ENCODE data around the gene PCDHB4. TPM values are rescaled to one million over a fixed set of nuclear protein-coding genes. Genes with fewer than 3 reads are reported as not detected.
"Not testable (repeated sequence)": the region's sequence is repeated elsewhere in the genome, so short reads cannot be mapped to it uniquely, and the experiment has no call there.

PCDHB4 gene
- total and polyA plus RNA-seq, 7 donors: 0.31 to 2.0 (median 0.80) TPM

DNA sequence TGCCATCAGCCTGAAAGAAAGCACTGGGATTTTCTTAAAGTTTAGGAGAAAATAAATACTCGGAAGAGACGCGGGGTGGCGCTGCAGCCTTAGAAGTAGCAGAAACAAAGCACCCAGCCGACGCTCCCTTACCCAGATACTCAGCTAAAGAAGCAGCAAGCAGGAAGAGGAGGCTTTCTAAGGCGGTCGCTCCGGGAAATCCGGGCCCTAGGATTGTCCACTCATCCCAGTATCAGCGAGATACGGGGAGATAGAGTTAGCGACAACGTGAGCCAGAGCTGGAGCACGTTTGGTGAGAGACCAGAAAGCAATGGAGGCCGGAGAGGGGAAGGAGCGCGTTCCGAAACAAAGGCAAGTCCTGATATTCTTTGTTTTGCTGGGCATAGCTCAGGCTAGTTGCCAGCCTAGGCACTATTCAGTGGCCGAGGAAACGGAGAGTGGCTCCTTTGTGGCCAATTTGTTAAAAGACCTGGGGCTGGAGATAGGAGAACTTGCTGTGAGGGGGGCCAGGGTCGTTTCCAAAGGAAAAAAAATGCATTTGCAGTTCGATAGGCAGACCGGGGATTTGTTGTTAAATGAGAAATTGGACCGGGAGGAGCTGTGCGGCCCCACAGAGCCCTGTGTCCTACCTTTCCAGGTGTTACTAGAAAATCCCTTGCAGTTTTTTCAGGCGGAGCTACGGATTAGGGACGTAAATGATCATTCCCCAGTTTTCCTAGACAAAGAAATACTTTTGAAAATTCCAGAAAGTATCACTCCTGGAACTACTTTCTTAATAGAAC, 26.9 kb upstream of the PCDHB4 start, which contains the start of gene PCDHB2:
PCDHB2 (plus strand) TSS at position 135 of the 782 bp plus-strand sequence; CDS start at position 311, 176 bp downstream.
- Histone ChIP-seq H3K27me3 (ENCODE audit: insufficient read depth in 3 of 3, low read length in 2 of 3) (peaks cover 0 to 23% (median 11%) of the 10 kb centered on the region in 3 donors), H3K36me3 (ENCODE audit: insufficient read depth in 1 of 2, low read depth in 1 of 2) (no peaks in the 10 kb centered on the region), H3K4me1 (no peaks in the 10 kb centered on the region), H3K9me3 (peaks cover 17% of the 10 kb centered on the region), H3K4me3 (peak within 1 kb of the TSS; percentile 55), H3K27ac (no peak within 1 kb of the TSS)
- TF ChIP-seq CTCF (IDR thresholded peaks at IDR 0.05): peak; percentile 25
- DNase-seq: peak; percentile 39 to 53
- intact Hi-C loops (cut with DNase I): loop anchor here in 1 of 2 donors (10.0 kb wide), 1 partner anchor 470 kb away; no protein-coding TSS in a partner anchor
- 12 to 14% (median 13%) methylated on average over 29 of the region's 29 CpGs for WGBS, 3 donors
- ATAC-seq: peak in 3 of 4 donors; percentile 39 to 62 (median 46)

- Histone ChIP-seq H3K27ac (no peak overlapping the region), H3K9me3 (peaks cover 17% of the 10 kb centered on the region), H3K4me1 (no peaks in the 10 kb centered on the region), H3K27me3 (ENCODE audit: insufficient read depth in 3 of 3, low read length in 2 of 3) (peaks cover 0 to 26% (median 11%) of the 10 kb centered on the region in 3 donors), H3K4me3 (peak overlapping the region; percentile 55), H3K36me3 (ENCODE audit: insufficient read depth in 1 of 2, low read depth in 1 of 2) (no peaks in the 10 kb centered on the region)
- 34 to 48% (median 35%) methylated on average over 12 of the region's 12 CpGs for WGBS, 3 donors
- ATAC-seq (no peak), DNase-seq (no peak)
- TF ChIP-seq CTCF (IDR thresholded peaks at IDR 0.05): no peak
- intact Hi-C loops (cut with DNase I): loop anchor here in 1 of 2 donors (10.0 kb wide), 1 partner anchor 470 kb away; no protein-coding TSS in a partner anchor
Observed at GRCh38 chr5:141095263-141095641, 26.4 kb upstream of the PCDHB4 start.

DNA sequence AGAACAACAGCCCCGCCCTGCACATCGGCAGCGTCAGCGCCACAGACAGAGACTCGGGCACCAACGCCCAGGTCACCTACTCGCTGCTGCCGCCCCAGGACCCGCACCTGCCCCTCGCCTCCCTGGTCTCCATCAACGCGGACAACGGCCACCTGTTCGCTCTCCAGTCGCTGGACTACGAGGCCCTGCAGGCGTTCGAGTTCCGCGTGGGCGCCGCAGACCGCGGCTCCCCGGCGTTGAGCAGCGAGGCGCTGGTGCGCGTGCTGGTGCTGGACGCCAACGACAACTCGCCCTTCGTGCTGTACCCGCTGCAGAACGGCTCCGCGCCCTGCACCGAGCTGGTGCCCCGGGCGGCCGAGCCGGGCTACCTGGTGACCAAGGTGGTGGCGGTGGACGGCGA, 25.4 kb upstream of the PCDHB4 start:
- 33 to 39% (median 39%) methylated on average over 23 to 29 of the region's 46 CpGs for WGBS, 3 donors
- not testable (repeated sequence) for H3K9me3 ChIP-seq

DNA sequence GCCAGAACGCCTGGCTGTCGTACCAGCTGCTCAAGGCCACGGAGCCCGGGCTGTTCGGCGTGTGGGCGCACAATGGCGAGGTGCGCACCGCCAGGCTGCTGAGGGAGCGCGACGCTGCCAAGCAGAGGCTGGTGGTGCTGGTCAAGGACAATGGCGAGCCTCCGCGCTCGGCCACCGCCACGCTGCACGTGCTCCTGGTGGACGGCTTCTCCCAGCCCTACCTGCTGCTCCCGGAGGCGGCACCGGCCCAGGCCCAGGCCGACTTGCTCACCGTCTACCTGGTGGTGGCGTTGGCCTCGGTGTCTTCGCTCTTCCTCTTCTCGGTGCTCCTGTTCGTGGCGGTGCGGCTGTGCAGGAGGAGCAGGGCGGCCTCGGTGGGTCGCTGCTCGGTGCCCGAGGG, 25.0 kb upstream of the PCDHB4 start:
- not testable (repeated sequence) for H3K36me3 ChIP-seq (ENCODE audit: insufficient read depth in 1 of 2, low read depth in 1 of 2); H3K9me3 ChIP-seq; ATAC-seq; H3K4me3 ChIP-seq; DNase-seq; H3K27ac ChIP-seq; H3K4me1 ChIP-seq
- WGBS, 3 donors: 30 to 40% (median 34%) methylated on average over 15 to 34 of the region's 38 CpGs
- intact Hi-C loops (cut with DNase I): loop anchor here in 1 of 2 donors (10.0 kb wide), 1 partner anchor 468 kb away; no protein-coding TSS in a partner anchor
- peaks cover 0 to 30% (median 12%) of the 10 kb centered on the region in 3 donors for H3K27me3 ChIP-seq (ENCODE audit: insufficient read depth in 3 of 3, low read length in 2 of 3)

More for the DNA sequence above, 25.4 kb upstream of the PCDHB4 start:
- H3K36me3 ChIP-seq (ENCODE audit: insufficient read depth in 1 of 2, low read depth in 1 of 2); H3K27ac ChIP-seq; ATAC-seq; DNase-seq; H3K4me3 ChIP-seq; H3K4me1 ChIP-seq: not testable (repeated sequence)
- H3K27me3 ChIP-seq (ENCODE audit: insufficient read depth in 3 of 3, low read length in 2 of 3): peaks cover 0 to 30% (median 12%) of the 10 kb centered on the region in 3 donors
- intact Hi-C loops (cut with DNase I): loop anchor here in 1 of 2 donors (10.0 kb wide), 1 partner anchor 469 kb away; no protein-coding TSS in a partner anchor

- H3K36me3 ChIP-seq (ENCODE audit: insufficient read depth in 1 of 2, low read depth in 1 of 2): no peaks in the 10 kb centered on the region
- no peaks in the 10 kb centered on the region for H3K4me1 ChIP-seq
- 11 to 17% (median 16%) methylated on average over 19 of the region's 19 CpGs for WGBS, 3 donors
- ATAC-seq (peak; percentile 63 to 80 (median 71)), DNase-seq (peak; percentile 29 to 65)
- peaks cover 0 to 19% (median 2%) of the 10 kb centered on the region in 3 donors for H3K27me3 ChIP-seq (ENCODE audit: insufficient read depth in 3 of 3, low read length in 2 of 3)
- H3K4me3 ChIP-seq: peak within 1 kb of the TSS; percentile 55
- H3K27ac ChIP-seq: no peak within 1 kb of the TSS
- TF ChIP-seq CTCF (IDR thresholded peaks at IDR 0.05): peak; percentile 42
- intact Hi-C loops (cut with DNase I): no loop called here
- H3K9me3 ChIP-seq: no peaks in the 10 kb centered on the region
Observed at GRCh38 chr5:141100243-141100805, 21.3 kb upstream of the PCDHB4 start, which contains the start of gene PCDHB3. PCDHB3 (plus strand) TSS chr5:141100473; CDS start chr5:141100650, 177 bp downstream.

All from psoas muscle (tissue), 8 donors.